NCI-H2196 treated with DMSO at 0.1 percent for 48 hours (cell line): ENCODE measurements around the gene CYP4X1.
"Not testable (repeated sequence)": the region's sequence is repeated elsewhere in the genome, so short reads cannot be mapped to it uniquely, and the experiment has no call there.

Experiments
- DNase-seq: peaks from one replicate; lab custom pipeline; 2025; ENCODE audit not compliant: unreplicated experiment; lab: John Stamatoyannopoulos, UW

The CYP4X1 gene

GRCh38 chr1:47069509-47069908, 46.0 kb downstream of the CYP4X1 start:
- not testable (repeated sequence) for DNase-seq

GRCh38 chr1:47089356-47089755, 65.9 kb downstream of the CYP4X1 start:
- DNase-seq = not testable (repeated sequence)

DNA sequence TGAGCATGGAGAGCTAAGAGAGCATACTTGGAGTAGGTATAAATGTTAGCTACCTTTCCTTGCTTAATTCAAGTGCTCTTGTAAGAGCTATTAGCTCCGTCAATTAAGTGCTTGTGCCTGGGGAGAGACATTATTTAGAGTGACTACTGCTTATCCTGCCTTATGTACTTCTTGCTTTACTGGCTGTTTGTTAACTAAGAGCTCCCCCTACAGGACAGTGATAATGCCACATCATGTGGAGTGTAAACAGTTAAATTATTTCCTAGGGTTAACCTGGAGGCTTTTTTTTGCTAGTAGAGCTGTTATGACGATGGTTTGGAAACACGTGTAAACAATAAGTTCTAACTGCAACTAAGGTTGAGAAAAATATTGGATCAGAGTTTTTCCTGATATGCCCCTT, 68.0 kb downstream of the CYP4X1 start:
- DNase-seq = not testable (repeated sequence)
